Kasumi-1 (cell line): ENCODE data around the gene ATP9A.

Source experiments
- DNase-seq, 2 experiments: peaks; one replicate each; lab custom pipeline; 2025; lab: John Stamatoyannopoulos, UW

ATP9A gene

DNA sequence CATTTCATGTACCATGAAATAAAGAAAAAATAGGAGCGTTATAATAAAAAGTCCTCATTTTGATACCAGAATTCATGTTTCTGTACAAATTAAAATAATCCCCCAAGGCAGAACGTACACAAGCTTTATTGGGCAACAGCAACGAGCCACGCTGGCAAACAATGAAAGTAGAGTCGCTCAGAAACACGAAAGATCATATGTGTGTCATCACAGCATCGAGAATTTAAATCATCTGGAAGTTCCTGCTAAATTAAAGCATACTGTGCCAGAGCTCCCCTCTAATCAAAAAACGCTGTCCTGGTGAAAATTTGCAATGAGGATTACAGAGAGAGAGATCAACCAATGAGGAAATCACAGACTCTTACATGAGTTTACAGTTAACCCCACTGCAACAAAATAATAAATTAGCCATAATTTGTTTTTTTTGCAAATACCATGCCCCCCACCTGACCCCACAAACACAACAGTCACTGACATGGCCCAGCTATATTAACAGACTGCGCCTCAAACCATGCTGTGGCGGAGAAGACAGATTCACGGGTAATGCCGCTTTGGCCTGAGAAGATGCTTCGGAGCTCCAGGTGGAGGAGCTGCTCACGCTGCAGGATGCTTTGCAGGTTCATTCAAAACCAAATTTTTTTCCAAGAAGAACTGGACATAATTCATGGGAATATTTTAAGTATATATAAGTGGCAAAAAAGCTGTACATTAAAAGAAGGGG lies 171.4 kb downstream of the ATP9A start:
- DNase-seq = no peak

DNA sequence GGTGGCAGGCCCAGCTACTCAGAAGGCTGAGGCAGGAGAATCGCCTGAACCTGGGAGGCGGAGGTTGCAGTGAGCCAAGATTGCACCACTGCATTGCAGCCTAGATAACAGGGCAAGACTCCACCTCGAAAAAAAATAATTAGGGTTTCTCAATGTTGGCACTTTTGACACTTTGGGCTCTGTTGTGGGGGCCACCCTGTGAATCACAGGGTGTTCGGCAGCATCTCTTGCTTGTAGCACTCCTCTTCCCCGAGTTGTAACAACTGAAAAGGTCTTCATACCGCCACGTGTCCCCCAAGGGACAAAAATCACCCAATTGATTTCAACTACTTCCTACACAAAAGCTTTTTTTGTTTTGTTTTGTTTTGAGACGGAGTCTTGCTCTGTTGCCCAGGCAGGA lies 172.4 kb downstream of the ATP9A start:
- DNase-seq = no peak

DNA sequence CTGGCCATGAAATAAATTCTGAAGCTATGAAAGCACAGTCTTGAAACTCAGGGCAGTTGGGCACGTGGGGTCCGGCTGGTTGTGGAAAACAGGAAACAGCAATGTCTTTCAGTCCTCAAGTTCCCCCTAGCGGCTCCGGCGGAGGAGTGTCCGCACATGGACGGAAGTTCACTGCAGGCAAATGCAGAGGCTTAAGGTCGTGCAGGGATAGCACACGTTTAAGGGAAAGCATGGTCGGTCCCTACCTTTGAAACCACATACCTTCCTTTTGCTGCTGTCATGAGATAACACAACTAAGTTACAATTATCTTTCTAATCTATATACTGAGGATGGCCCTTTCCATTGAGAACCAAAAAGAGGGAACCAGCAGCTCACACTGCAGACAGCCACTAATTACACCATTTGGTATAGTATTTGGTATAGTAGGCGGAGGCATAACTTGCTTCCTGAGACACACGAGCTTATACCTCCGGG lies 173.1 kb downstream of the ATP9A start:
- peak; percentile 90 to 91 for DNase-seq

DNA sequence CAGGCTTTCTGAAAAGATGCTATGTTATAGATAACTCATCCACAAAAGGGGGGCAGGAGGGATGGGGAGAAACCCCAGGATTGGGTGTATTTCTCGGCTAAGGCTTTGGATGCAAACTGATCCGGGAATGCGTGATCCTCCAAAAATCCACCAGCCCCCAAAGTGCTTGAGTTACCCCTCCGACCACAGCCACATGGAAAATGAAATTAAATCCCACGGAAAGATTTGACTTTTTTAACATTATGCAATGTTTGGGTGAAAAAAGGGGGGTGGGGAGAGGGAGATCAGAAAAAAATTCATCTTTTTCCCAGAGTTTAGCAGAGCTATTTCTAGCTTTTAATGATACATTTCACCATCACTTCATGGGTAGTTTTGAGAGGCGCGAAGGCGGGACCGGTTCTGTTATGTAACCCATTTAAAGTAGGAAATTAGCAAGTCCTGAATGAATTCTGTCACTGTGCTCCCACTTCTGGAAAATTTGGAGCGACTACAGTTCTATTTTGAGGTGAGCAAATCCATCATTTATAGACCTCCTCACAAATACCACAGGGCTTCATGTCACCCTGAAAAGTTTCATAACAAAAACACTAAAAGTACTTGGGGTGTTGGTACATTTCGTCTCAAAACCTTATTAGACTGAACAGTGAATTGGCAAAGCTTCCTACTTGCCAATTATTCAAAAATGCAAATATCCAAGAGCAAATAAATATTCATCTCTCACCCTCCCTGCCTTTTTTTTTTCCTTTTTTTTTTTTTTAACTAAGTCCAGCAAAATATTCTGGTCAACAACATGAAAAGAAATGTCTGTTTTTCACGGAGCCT lies 173.7 kb downstream of the ATP9A start:
- DNase-seq = no peak

DNA sequence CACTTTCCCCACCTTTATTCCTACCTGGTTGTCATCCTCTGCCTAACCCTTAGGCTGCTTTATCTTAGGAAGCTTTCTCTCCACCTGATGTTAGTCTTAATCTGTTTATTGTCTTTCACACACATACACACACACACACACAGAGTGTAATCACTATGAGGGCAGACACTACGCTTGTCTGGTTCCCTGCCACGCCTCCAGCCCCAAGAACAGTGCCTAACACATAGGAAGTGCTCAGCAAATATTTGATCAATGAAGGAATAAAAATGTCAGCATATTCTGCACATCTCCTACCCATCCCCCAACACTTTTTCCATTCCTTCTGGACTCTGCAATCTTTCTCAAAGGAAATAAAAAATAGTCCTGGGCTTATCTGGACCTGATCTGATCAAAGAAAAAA lies 174.6 kb downstream of the ATP9A start:
- DNase-seq = no peak

DNA sequence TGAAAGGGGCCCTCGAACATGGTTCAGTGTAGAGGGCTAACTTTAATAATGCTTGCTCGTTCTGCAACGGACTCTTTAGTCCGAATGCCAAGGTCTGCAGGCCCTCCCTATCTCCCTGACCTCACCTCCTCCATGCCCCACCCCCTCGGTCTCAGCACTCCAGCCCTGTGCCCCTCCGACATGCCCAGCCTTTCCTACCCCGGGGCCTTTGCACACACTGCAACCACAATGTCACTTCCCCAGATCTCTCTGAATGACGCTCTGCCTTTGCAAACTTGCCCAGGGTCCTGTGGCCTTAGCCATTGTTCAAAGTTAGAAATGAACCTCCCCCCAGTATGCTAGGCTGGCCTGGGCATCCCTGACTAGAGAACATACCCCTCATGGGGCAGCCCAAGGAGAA lies 175.6 kb downstream of the ATP9A start:
- DNase-seq = no peak

DNA sequence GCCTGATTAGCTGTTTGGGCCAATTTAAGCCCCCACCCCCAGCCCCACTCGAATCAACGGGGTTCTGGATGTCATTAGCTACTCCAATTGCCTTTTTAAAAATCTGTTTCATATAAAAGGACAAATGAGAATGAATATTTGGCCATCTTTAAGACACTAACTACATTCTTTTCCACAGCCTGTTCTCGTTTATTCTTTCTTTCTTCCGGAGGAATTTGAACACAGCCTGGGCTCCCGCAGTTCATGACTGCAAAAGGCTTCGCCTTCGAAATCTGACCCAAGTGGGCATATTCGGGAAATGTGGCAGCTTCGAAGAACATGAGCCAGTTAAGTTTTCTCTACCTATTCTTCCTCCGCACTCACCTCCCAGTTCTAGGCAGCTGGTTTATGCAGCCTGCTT lies 176.3 kb downstream of the ATP9A start:
- no peak for DNase-seq

DNA sequence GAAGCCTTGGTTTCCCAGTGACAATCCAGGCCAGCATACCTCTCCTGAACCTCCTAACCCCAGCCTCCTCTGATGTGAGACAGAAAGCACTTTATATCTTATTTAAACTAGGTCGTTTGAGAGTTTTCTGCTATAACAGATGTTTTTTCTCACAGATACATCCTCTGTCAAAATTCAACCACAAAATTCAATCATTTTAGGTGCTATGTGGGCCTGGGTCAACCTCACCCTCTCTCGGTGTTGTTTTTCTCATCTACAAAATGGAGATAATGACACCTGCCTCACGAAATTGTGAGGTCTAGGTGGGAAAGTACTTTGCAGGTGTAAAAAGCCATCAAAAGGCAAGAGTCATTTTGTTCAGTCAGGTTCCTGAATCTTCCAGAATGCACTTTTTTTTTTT lies 179.4 kb downstream of the ATP9A start:
- DNase-seq = no peak

DNA sequence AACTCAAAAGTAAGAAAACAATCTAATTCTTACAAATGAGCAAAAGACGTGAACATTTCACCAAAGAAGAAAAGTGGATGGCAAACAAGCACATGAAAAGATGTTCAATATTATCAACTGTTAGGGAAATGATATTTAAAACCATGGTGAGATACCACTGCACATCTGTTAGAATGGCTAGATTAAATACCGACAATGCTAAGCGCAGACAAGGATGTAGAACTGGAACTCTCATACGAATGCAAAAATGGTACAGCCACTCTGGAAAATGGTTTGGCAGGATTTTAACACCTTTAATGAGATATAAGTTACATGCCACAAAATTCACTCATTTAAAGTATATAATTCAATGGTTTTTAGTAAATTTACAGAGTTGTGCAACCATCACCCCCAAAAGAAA lies 181.0 kb downstream of the ATP9A start:
- DNase-seq = no peak

DNA sequence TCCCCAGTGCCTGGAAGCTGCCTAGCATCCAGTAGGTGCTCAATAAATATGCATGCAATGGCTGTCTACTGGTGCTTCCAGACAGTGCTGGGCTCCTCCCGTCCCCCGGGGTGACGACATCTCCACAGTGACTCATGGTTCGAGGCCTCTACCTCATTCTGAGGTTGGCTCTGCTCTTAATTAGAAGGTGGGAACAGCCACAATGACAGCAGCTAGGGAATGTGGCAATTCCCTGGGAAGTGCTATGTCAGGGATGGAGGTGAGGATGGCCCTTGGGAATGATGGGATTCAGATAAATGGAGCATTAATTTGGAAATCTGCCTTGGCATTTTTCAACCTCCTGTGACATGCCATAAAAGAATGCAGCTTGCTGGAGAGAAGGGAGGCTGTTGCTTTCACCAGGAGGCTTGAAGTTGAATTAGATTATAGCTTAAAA lies 182.2 kb downstream of the ATP9A start:
- DNase-seq = no peak

DNA sequence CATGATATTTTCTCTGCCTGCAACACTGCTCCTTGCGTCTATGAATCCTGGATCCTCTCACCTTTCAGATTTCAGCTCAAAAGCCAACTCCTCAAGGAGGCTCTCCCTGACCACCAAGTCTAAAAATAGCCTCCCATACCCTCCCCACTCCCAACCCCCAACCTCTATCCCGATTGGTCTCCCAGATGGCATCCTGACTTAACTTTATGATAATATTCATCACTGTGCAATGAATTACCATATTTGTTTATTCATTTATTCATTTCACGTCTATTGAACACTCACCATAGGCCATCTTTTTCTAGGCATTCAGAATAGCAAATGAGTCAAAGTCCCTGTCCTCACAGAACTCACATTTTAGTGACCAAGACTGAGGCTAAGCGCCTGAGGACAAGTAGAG lies 183.0 kb downstream of the ATP9A start:
- DNase-seq = no peak

DNA sequence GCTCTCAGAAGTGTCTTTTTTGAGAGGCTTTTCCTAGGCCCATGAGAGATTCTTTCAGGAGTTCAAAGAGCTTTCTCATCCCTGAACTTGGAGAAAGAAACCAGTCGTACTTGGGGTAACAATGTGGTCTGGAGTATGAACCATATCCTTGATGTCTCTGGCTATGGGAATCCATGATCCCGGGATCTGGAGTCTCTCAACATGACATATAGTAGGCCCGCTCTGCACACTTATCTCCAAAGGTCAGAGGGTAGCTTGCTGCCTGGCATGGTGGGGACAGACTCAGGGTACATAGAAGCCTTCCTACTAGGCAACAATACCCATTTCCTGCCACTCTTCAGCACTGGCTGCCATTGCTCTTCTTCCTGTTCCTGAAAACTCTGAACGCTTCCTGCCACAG lies 183.5 kb downstream of the ATP9A start:
- DNase-seq = peak; percentile 11 to 32

DNA sequence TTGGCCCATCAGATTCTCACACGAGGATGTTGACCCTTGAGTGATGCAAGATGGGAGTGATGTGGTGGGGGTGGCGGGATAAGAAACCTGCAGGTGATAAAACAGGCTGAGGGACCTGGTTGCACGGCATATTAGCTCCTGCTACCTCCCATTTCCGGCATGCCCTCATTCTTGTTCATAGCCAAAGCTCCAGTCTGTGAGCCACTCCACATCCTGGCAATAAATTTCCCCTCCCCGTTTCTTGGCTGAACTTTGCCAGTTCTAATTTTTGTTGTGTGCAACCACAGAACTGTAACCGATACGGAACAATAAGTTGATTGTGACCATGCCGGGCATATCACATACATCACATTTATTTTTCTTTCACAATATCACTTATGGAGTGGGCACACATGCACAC lies 184.1 kb downstream of the ATP9A start:
- DNase-seq = no peak

DNA sequence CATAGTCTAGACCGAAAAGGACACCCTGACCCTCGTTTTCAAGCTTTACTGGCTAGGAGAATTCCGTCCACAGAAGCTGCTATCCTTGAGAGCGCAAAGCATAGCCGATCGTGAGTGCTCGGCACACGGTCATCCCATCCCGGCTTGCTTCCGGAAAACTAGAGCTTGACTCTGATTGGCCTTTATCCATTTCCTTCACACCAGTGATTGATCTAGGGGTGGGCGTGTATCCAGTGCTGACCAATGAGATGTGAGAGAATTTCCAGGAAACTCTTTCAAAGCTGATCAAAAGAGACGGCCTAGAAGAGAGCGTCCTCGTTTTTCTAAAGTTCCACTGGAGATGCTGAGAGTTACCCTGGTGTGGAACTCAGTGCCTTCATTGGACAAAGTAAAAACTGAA lies 184.7 kb downstream of the ATP9A start:
- DNase-seq = no peak

DNA sequence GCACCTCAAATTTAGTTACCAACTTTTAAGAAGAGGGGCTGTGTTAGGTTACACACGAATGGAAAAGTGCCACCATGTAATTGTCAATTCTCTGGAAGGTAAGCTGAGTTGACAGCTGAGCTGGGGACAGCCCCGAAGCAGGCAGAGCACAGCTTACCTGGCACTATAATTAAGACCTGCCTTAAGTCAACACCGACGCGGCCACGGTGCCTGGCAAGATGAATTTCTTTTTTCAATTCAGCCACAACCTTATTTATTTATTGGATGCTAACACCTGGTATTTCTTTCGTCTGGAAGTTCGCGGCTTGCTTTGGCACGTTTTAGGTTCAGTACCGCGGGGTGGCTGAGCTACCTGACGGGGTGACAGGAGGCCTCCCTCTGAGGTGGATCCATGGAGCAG lies 185.1 kb downstream of the ATP9A start:
- no peak for DNase-seq

DNA sequence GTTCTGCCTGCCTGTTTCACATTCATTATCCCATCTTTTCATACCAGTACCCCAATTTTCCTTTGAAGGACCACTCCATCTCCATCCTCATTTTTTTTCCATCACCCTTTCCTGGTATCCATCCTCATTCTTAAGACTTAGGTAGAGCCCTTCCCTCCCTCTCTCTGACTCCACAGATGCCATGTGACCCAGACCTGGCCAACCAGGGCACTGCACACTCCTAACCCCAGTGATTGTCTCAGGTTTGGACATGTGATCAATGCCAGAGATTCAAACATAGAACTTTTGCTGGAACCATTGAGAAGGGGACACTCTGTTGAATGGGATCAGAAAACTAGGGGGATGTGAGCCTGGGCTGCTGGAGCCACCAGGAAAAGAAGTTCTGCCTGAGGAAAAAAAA lies 186.6 kb downstream of the ATP9A start:
- DNase-seq = no peak

DNA sequence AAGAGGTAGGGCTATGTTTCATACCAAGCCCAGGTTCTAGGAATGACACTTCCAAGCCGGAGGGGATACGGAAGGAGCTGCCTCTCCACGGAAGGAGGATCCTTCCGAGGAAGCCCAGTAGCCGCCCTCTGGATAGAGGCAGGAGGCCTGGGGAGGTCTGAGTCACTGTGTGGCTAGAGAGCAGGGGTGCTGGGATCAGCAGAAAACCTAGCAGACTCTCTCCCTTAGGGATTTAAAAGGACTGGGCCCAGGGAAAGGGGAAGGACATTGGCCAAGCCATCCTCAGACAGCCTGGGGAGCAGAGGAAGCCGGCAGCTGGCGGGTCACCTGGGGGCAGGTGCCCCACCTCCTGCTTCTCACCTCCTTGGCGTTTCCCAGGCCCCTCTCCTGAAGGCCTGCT lies 189.1 kb downstream of the ATP9A start:
- no peak for DNase-seq

DNA sequence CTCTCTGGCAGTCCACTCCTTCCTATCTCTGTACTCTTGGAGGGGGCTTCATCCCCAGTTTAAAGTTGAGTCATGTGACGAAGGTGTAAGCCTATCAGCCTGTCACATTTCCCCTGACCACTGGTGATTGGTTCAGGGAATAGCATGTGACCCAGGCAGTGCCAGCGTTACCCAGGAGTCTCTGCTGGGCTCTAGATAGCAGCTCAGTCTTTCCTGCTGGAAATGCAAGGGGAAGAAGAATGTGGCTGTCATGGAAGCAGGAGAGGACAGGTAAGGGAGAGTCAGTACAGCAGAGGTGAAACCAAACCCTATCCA lies 190.1 kb downstream of the ATP9A start:
- DNase-seq = no peak

DNA sequence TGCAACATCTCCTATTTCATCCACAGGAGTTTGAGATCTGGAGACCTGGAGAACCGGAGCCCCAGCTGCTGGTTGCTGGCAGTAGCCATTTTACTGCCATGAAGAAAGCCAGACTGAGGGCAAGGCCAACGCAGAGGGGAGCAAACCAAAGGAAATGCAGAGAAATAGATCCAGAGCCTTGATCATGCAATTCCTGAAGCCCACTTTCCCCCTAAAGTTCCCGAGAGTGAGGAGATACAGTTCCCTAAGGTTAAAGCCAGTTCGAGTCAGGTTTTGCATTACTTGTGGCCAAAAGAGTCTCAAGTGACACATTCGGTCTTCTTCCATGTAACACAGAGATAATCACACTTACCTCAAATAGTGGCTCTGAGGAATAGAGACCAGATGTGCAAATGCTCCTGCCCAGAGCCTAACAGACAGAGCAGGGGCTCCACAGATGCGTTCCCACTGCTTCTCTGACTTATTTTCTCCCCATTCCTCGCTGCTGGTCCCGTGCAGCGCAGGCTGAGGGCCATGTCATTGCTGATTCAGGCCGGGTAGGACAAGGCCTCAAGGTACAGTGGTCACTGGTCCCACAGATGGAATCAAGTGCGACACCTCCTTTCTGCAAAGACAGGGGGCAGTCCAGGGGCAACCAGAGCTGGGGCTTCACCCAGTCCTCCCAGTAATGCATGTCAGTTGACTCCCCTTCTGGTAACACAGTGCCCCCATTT lies 190.6 kb downstream of the ATP9A start:
- no peak for DNase-seq

DNA sequence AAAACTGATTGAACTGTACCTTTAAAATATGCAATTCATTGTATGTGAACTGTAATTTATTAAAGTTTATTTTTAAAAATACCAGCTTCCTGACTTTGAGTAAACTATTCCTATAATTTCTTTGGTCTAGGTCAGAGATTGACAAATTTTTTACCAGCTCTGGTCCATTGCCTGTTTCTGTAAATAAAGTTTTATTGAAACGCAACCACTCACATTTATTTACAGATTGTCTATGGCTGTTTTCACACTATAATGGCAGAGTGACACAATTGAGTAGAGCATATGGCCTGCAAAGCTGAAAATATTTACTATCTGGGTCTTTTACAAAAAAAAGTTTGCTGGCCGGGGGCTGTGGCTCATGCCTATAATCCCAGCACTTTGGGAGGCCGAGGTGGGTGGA lies 192.7 kb downstream of the ATP9A start:
- no peak for DNase-seq

DNA sequence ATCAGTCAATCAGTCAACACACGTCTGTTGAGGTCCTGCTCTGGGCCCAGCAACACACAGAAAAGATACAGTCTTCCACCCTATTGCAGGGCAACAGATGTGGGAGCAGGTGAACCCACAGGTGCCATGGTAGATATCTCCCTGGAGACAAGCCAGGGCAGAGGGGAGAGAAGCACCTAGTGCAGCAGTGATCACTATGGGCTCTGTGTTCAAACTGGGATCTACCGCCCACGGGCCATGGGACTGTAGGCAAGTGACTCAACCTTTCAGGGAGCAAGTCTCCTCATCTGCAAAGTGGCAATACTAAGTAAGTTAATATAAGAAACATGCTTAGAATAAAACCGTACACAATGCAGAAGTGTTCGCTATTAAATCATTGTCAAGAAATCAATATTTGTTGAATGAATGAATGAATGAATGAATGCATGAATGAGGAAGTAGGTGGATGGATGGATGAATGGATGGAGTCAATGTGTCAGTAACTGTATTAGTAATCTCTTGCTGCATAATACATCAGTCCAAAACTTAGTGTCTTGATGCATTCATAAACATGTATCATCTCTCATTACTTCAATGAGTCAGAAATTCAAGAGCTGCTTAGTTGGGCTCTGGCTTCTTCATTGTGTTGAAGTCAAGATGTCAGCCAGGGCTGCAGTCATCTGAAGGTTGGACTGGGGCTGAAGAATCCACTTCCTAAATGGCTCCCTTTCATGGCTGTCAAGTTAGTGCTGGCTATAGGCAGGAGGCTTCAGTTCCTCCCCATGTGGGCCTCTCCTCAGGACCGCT lies 193.7 kb downstream of the ATP9A start:
- DNase-seq = no peak

DNA sequence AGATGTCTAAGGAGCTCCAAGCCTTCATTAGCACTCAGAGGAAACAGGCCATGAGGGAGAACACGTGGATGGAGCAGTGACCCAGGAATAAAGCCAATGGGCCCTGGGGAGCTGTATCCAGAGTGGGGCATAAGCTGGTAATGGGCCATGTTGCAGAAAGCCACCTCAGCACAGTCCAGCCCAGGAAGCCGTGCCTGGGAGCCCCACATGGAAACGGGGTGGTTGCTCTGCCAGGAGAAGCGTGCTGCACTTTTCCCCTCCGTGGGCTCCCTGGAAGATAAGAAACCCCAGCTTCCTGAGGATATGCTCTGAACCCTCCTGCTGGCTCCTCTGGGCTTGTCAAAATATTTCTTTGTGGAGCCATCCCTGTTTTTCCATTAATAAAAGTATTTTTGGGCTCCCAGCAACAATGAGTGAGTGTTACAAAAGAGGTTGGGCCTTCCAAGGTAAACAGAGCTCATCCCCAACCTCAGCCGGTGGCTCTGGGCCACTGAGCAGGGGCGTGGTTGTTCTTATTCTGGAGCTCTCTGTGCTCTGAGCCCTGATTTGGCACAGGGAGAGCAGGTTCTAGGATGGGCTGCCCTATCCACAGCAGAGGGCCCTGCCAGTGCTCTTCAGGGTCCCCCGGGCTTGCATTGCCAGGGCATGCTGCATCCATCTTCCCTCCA lies 194.5 kb downstream of the ATP9A start:
- no peak for DNase-seq
